Measurements from ENCODE around the gene UBE2O. TPM values are rescaled to one million over a fixed set of nuclear protein-coding genes. Genes with fewer than 3 reads are reported as not detected.

The UBE2O gene
- total RNA-seq, 4 donors from 2014 or later, result 20.3 to 52.0 (median 26.0) TPM

DNA sequence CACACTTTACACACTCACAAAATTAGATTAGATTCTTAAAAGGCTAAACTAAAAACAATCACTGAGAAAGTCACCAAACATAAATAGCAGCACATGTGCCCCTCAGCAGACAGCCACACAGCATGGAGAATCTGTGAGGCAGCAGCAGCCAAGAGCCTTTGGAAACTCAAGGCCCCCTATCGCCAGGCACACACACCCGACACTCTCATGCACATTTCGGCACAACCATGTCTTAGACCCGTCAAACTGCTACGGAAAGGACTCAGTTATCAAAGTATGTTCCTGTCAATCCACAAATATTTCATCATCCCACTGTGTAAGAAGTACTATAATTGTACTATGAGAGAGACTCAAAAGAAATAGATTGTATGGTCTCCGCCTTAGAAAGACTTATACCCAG lies 20.9 kb downstream of the UBE2O start:
- no peak overlapping the region for H3K4me3 ChIP-seq (ENCODE audit: low read depth, poor library complexity, severe bottlenecking)
- DNase-seq (ENCODE audit: low spot score in 2 of 2), result no peak
- TF ChIP-seq, protein P1, sequence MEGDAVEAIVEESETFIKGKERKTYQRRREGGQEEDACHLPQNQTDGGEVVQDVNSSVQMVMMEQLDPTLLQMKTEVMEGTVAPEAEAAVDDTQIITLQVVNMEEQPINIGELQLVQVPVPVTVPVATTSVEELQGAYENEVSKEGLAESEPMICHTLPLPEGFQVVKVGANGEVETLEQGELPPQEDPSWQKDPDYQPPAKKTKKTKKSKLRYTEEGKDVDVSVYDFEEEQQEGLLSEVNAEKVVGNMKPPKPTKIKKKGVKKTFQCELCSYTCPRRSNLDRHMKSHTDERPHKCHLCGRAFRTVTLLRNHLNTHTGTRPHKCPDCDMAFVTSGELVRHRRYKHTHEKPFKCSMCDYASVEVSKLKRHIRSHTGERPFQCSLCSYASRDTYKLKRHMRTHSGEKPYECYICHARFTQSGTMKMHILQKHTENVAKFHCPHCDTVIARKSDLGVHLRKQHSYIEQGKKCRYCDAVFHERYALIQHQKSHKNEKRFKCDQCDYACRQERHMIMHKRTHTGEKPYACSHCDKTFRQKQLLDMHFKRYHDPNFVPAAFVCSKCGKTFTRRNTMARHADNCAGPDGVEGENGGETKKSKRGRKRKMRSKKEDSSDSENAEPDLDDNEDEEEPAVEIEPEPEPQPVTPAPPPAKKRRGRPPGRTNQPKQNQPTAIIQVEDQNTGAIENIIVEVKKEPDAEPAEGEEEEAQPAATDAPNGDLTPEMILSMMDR (IDR thresholded peaks at IDR 0.05), result no peak
- no peak for TF ChIP-seq POLR2A (IDR thresholded peaks at IDR 0.05)
- WGBS, 2 donors, result 62 to 69% methylated on average over 6 of the region's 6 CpGs
- intact Hi-C loops (cut with DNase I; ENCODE audit: low total_unique reads), result no loop called here

DNA sequence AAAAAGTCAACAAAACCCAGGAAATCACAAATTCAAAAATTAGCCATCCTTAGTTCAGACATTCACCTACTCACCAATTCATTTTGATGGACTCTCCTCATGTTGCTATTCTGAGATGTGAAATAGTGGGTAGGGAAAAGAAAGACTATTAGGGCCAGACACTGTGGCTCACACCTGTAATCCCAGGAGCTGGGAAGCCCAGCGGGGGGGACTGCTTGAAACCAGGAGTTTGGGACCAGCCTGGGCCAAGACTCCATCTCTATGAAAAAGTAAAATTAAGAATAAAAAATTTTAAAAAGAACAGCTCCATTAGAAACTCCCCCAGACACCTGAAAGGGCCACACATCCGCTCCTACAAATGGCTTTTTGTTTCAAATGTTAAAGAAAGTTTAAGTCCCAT lies 21.4 kb downstream of the UBE2O start:
- 81 to 86% methylated on average over 2 of the region's 2 CpGs for WGBS, 2 donors
- no peak for DNase-seq (ENCODE audit: low spot score in 2 of 2)
- TF ChIP-seq, protein P1 (IDR thresholded peaks at IDR 0.05), result no peak
- TF ChIP-seq POLR2A (IDR thresholded peaks at IDR 0.05), result no peak
- intact Hi-C loops (cut with DNase I; ENCODE audit: low total_unique reads), result no loop called here
- no peak overlapping the region for H3K4me3 ChIP-seq (ENCODE audit: low read depth, poor library complexity, severe bottlenecking)

DNA sequence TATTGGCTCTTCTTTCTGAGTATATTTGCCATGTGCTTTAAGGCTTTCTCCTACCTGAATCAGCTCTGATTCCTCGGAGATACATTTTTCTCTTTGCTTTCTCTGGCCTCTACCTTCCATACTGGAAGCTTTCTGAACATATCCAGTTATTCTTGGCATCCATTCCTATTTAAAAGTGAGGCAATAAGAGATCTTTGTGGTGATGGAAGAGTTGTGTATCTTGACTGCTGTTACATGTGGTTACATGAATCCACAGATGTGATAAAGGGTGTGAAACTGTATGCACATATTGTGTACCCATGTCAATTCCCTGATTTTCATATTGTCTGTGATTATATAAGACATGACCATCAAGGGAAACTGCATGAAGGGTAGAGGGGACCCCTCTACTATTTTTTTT lies 24.4 kb downstream of the UBE2O start:
- TF ChIP-seq POLR2A (IDR thresholded peaks at IDR 0.05), result no peak
- TF ChIP-seq, protein P1 (IDR thresholded peaks at IDR 0.05), result no peak
- WGBS, 2 donors, result 88 to 94% methylated on average over 1 of the region's 1 CpG
- H3K4me3 ChIP-seq (ENCODE audit: low read depth, poor library complexity, severe bottlenecking), result no peak overlapping the region
- intact Hi-C loops (cut with DNase I; ENCODE audit: low total_unique reads), result no loop called here
- no peak for DNase-seq (ENCODE audit: low spot score in 2 of 2)

DNA sequence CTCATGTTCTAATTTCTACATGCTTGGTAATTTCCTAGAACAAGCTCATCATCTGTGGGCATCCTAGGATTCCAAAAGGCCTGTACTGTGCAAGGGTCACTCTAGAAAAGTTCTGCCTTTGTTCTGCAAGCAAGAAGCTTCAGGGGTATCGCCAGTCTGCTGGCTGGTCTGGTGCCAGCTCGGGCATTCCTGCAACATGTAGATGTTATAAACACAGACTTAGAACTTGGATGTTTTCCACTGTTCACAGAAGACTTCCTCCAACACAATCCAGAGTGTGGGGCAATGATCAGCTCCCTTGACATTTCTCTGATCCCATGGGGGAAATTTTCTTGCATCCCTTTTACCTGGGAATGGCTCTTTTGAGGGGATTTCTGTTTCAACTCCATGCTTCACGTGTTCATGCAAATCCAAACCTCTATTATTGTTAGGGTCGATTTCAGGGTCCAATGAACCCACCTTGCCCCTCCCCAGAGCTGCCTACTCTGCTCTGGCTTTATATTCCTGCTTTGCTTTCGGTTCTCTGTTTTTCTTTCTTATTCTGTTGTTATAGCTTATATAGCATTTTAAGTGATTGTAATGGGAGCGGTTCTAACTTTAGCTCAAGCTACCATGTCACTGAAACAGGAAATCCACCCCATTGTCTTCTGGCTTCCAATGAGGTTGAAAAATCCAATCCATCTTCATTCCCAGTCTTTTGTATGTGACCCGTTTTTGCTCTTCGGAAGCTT lies 25.3 kb downstream of the UBE2O start:
- WGBS, 2 donors, result 66 to 68% methylated on average over 8 of the region's 8 CpGs

DNA sequence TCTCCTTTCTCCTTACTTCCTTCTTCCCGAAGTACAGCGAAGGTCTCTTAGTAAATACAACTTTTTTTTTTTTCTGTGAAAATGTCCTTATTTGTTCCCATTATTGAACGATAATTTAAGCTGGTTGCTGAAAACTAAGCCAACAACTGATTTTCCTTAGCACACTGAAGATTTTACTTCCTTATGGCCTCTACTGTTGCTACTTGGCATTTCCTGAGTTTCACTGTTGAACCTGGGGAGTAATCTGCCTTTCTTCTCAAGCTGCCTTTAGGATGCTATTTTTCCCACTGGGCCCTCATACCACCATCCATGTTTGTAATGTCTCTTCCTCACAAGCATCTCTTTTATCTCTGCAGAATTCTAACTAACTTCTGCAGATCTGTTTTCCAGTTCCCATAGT lies 26.1 kb downstream of the UBE2O start:
- intact Hi-C loops (cut with DNase I; ENCODE audit: low total_unique reads), result no loop called here
- DNase-seq (ENCODE audit: low spot score in 2 of 2), result no peak
- H3K4me3 ChIP-seq (ENCODE audit: low read depth, poor library complexity, severe bottlenecking), result no peak overlapping the region
- WGBS, 2 donors, result 81% methylated on average over 3 of the region's 3 CpGs
- no peak for TF ChIP-seq POLR2A (IDR thresholded peaks at IDR 0.05)
- TF ChIP-seq, protein P1 (IDR thresholded peaks at IDR 0.05), result no peak

More for the DNA sequence above, 25.3 kb downstream of the UBE2O start:
- TF ChIP-seq, protein P1 (IDR thresholded peaks at IDR 0.05), result no peak
- no peak for TF ChIP-seq POLR2A (IDR thresholded peaks at IDR 0.05)
- intact Hi-C loops (cut with DNase I; ENCODE audit: low total_unique reads), result no loop called here
- no peak for DNase-seq (ENCODE audit: low spot score in 2 of 2)
- no peak overlapping the region for H3K4me3 ChIP-seq (ENCODE audit: low read depth, poor library complexity, severe bottlenecking)

DNA sequence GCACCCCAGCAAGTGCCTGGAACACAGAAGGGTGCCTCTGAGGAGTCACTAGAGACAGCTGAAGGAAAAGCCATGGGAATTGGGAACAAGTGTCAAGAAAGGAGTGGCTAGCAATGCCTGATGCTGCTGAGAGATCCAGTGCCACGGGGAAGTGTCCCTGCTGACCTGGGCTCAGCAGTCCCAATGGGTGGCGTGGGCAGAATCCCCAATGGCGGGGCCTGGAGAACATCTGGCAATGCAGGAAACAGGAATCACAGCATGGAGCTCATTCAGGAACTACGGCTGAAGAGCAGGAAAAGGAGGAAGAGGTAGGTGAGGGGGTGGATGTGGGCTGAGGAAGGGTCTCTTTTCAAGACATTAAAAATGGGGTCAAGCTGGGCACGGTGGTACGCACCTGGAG lies 30.1 kb downstream of the UBE2O start:
- 88 to 94% methylated on average over 6 of the region's 6 CpGs for WGBS, 2 donors
- DNase-seq (ENCODE audit: low spot score in 2 of 2), result no peak
- TF ChIP-seq, protein P1 (IDR thresholded peaks at IDR 0.05), result no peak
- no peak for TF ChIP-seq POLR2A (IDR thresholded peaks at IDR 0.05)
- intact Hi-C loops (cut with DNase I; ENCODE audit: low total_unique reads), result no loop called here
- no peak overlapping the region for H3K4me3 ChIP-seq (ENCODE audit: low read depth, poor library complexity, severe bottlenecking)

Data from lower leg skin (tissue), 4 donors.